Astrocyte (in vitro differentiated cells and primary cell): ENCODE data around the gene CRACR2A.

ENCODE experiments used
- EZH2 ChIP-seq: IDR thresholded peaks from 2 replicates; pipeline ENCODE4 v1.6.1; 2012; ENCODE audit warnings: mild to moderate bottlenecking, low read length, inconsistent platforms; ENCODE audit not compliant: insufficient read depth
- TF ChIP-seq, protein P1 (sequence below): IDR thresholded peaks from 2 replicates; pipeline ENCODE4 v1.5.1; 2011; ENCODE audit warnings: low read depth, mild to moderate bottlenecking, inconsistent platforms, low read length, moderate library complexity; ENCODE audit not compliant: insufficient read depth

- TF ChIP-seq, protein P1, sequence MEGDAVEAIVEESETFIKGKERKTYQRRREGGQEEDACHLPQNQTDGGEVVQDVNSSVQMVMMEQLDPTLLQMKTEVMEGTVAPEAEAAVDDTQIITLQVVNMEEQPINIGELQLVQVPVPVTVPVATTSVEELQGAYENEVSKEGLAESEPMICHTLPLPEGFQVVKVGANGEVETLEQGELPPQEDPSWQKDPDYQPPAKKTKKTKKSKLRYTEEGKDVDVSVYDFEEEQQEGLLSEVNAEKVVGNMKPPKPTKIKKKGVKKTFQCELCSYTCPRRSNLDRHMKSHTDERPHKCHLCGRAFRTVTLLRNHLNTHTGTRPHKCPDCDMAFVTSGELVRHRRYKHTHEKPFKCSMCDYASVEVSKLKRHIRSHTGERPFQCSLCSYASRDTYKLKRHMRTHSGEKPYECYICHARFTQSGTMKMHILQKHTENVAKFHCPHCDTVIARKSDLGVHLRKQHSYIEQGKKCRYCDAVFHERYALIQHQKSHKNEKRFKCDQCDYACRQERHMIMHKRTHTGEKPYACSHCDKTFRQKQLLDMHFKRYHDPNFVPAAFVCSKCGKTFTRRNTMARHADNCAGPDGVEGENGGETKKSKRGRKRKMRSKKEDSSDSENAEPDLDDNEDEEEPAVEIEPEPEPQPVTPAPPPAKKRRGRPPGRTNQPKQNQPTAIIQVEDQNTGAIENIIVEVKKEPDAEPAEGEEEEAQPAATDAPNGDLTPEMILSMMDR = no peak
- no peak for TF ChIP-seq EZH2
These were observed 107.8 kb downstream of the CRACR2A start for GRCh38 chr12:3645091-3645490.
